ENCODE results near the gene SPAG16.

DNA sequence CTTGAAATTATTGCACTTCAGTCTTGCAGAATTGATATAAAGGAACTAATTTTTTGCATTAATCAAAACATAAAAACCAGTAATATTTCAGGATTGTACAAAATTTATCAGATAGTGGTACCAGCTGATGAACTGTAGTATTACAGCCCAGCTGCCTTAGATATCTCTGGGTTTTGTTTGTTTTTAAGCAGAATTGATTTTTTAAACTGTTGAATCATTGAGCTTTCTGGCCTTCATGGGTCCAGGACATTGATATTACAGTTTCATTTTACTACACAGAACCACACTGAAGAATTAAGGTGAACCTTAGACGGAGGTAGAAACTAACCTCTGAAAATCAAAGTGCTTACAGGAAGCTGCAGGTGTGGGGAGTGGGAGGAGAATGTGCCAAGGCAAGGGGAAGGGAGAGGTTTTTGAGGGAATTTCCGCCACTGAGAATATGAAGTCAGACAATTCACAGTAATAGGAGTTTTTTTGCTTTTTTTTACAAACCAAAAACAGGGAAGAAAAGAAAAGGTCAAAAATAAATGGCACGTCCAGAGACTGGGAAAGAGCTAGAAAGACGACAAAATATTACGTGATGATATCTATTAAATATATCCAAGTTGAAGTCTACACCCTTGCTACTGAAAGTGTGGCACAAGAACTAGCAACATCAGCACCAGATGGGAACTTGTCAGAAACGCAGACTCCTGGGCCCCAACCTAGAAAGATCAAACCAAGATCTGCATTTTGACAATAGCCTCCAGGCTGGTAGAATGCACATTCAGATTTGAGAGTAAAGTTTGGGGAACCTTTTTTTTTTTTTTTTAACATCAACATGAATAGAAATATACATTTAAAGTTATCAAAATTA is 40.8 kb upstream of the SPAG16 start:
- TF ChIP-seq POLR2AphosphoS5 (IDR thresholded peaks at IDR 0.05; ENCODE audit: borderline replicate concordance, low read depth, low read length) (no peak), EZH2 (IDR thresholded peaks at IDR 0.05) (no peak)
